Mesothelial cell of epicardium (in vitro differentiated cells): Measurements from ENCODE around the gene NHERF1. TPM values are rescaled to one million over a fixed set of nuclear protein-coding genes. Genes with fewer than 3 reads are reported as not detected.

Experiments used
- DNase-seq, 2 experiments: peaks; one replicate each; pipeline ENCODE4 v3.0.0; 2021; ENCODE audit warnings: low spot score in 2 of 2; ENCODE audit not compliant: unreplicated experiment in 2 of 2
- H3K27ac Mint-ChIP-seq: 2 replicates; pipeline ENCODE4 v1.8.0; 2021; ENCODE audit warnings: mixed read lengths
- H3K27me3 Mint-ChIP-seq: 2 replicates; pipeline ENCODE4 v1.8.0; 2021; ENCODE audit warnings: low read depth, mixed read lengths
- H3K36me3 Mint-ChIP-seq: 2 replicates; pipeline ENCODE4 v1.8.0; 2021; ENCODE audit warnings: mixed read lengths
- H3K4me1 Mint-ChIP-seq: 2 replicates; pipeline ENCODE4 v1.8.0; 2021; ENCODE audit warnings: mixed read lengths
- H3K4me3 Mint-ChIP-seq: 2 replicates; pipeline ENCODE4 v1.8.0; 2021; ENCODE audit warnings: mild to moderate bottlenecking, moderate library complexity, mixed read lengths
- H3K9me3 Mint-ChIP-seq: 2 replicates; pipeline ENCODE4 v1.8.0; 2021; ENCODE audit warnings: mixed read lengths
- CTCF ChIP-seq: fragments of 200-600 bp; sonication (generic); IDR thresholded peaks from one replicate; pipeline ENCODE4 v1.5.0; 2021; ENCODE audit warnings: antibody characterized with exemption; ENCODE audit not compliant: unreplicated experiment
- total RNA-seq: library from RNA; stranded (reverse); gene quantifications from 3 replicates; pipeline ENCODE4 v1.2.1, GENCODE V29; 2021

The NHERF1 gene
- total RNA-seq = 34.4 to 36.2 TPM (median 34.8 TPM) in 3 replicates

GRCh38 chr17:74748529-74749278 lies at the start of gene NHERF1:
NHERF1 (plus strand) TSS chr17:74748628; CDS start chr17:74748847, 219 bp downstream.
- Mint-ChIP-seq H3K4me3 (peak within 1 kb of the TSS; percentile 76), H3K27ac (peak within 1 kb of the TSS; percentile 23), H3K36me3 (peaks cover 8% of the 10 kb centered on the region), H3K4me1 (peaks cover 37% of the 10 kb centered on the region), H3K9me3 (no peaks in the 10 kb centered on the region), H3K27me3 (no peaks in the 10 kb centered on the region)
- peak; percentile 26 for TF ChIP-seq CTCF
- DNase-seq = peak; percentile 88 to 92

- H3K4me3 Mint-ChIP-seq = no peak overlapping the region
- H3K36me3 Mint-ChIP-seq = no peaks in the 10 kb centered on the region
- no peaks in the 10 kb centered on the region for H3K9me3 Mint-ChIP-seq
- no peak overlapping the region for H3K27ac Mint-ChIP-seq
- H3K4me1 Mint-ChIP-seq = no peaks in the 10 kb centered on the region
- DNase-seq = no peak
- H3K27me3 Mint-ChIP-seq = peaks cover 56% of the 10 kb centered on the region
- TF ChIP-seq CTCF = no peak
Observed at GRCh38 chr17:74699236-74699635, 49.2 kb upstream of the NHERF1 start.

- Mint-ChIP-seq H3K27ac (no peak overlapping the region), H3K4me3 (no peak overlapping the region), H3K4me1 (no peaks in the 10 kb centered on the region), H3K36me3 (no peaks in the 10 kb centered on the region), H3K27me3 (peaks cover 58% of the 10 kb centered on the region), H3K9me3 (no peaks in the 10 kb centered on the region)
- DNase-seq = no peak
- TF ChIP-seq CTCF = no peak
Observed at GRCh38 chr17:74702116-74702871, 46.1 kb upstream of the NHERF1 start.

DNA sequence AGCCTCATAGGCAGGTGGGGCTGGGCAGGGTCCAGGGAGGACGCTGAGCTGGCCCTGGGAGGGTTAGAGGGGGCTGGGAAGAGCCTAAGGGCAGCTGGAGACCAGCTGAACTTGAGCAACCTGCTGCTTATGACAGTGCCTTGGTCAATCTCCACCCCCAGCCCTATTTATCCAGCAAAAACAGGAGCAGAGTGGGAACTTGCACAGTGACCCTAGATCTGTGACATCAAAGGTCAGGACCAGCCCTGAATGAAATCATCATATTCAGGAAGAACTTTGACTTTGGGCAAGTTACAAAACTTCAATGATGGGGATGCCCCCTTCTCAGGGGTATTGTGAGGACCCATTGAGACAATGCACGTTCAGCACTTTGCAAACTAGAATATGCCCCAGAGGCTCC lies 45.1 kb upstream of the NHERF1 start:
- DNase-seq = no peak
- H3K4me1 Mint-ChIP-seq = no peaks in the 10 kb centered on the region
- no peaks in the 10 kb centered on the region for H3K36me3 Mint-ChIP-seq
- H3K27me3 Mint-ChIP-seq = peaks cover 54% of the 10 kb centered on the region
- no peak for TF ChIP-seq CTCF
- H3K9me3 Mint-ChIP-seq = no peaks in the 10 kb centered on the region
- H3K27ac Mint-ChIP-seq = no peak overlapping the region
- H3K4me3 Mint-ChIP-seq = no peak overlapping the region

DNA sequence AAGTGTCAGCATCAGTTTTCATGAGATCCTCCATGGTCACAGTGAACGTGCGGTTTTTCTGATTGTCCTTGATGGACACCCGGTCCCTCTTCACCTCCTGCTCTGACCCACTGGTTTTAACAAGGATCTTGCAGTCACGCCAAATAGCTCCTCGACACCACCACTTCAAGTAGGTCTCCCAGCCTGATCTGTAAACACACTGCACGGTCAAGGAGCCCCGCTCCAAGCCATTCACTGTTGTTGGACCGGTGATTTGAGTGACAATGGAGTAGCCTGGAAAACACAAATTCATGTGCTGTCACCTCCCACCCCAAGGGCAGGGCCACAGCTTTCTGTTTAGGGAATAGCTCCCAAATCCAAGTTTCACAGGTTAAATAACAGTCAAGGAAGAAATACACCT lies 43.9 kb upstream of the NHERF1 start:
- Mint-ChIP-seq H3K4me3 (no peak overlapping the region), H3K9me3 (no peaks in the 10 kb centered on the region), H3K27me3 (peaks cover 56% of the 10 kb centered on the region), H3K4me1 (no peaks in the 10 kb centered on the region), H3K27ac (no peak overlapping the region), H3K36me3 (no peaks in the 10 kb centered on the region)
- DNase-seq = no peak
- TF ChIP-seq CTCF = no peak
